Measurements from ENCODE around the gene IL22RA2.
A peak's percentile ranks its signal among the peaks of the same experiment; 100 is the strongest.

The IL22RA2 gene

DNA sequence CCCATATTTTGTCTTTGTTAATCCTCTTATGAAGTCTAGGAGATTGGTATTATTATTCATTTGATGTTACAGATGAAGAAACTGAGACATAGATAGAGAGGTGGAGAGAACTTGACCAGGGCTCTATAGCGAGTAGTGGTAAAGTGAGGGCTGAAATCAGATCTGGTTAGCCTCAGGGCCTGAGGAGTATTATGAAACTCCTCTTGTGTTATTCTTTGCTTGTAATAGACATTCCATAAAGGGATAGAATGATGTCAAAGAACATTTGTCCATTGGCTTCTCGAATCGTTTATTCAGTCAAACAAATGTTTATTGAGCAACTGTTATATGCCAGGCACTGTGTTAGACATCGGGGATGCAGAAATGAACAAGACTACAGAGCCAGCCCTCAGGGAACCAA, at the start of gene IL22RA2:
TSS of gene IL22RA2 (minus strand) at position 144 of the 400 bp plus-strand sequence. CDS start 11,895 bp downstream, outside the sequence.
- Histone ChIP-seq H3K4me3 (ENCODE audit: severe bottlenecking) (no peak within 1 kb of the TSS), H3K36me3 (ENCODE audit: low read depth) (no peaks in the 10 kb centered on the region), H3K27ac (ENCODE audit: poor library complexity, severe bottlenecking) (no peak within 1 kb of the TSS), H3K27me3 (ENCODE audit: insufficient read depth, poor library complexity, severe bottlenecking) (no peaks in the 10 kb centered on the region), H3K4me1 (ENCODE audit: insufficient read depth, poor library complexity, severe bottlenecking) (no peaks in the 10 kb centered on the region), H3K9me3 (ENCODE audit: severe bottlenecking) (no peaks in the 10 kb centered on the region)
- ATAC-seq (ENCODE audit: low read depth) (no peak), DNase-seq (ENCODE audit: low spot score) (no peak)
- TF ChIP-seq, protein P1, sequence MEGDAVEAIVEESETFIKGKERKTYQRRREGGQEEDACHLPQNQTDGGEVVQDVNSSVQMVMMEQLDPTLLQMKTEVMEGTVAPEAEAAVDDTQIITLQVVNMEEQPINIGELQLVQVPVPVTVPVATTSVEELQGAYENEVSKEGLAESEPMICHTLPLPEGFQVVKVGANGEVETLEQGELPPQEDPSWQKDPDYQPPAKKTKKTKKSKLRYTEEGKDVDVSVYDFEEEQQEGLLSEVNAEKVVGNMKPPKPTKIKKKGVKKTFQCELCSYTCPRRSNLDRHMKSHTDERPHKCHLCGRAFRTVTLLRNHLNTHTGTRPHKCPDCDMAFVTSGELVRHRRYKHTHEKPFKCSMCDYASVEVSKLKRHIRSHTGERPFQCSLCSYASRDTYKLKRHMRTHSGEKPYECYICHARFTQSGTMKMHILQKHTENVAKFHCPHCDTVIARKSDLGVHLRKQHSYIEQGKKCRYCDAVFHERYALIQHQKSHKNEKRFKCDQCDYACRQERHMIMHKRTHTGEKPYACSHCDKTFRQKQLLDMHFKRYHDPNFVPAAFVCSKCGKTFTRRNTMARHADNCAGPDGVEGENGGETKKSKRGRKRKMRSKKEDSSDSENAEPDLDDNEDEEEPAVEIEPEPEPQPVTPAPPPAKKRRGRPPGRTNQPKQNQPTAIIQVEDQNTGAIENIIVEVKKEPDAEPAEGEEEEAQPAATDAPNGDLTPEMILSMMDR (IDR thresholded peaks at IDR 0.05; ENCODE audit: poor library complexity, severe bottlenecking) = no peak

DNA sequence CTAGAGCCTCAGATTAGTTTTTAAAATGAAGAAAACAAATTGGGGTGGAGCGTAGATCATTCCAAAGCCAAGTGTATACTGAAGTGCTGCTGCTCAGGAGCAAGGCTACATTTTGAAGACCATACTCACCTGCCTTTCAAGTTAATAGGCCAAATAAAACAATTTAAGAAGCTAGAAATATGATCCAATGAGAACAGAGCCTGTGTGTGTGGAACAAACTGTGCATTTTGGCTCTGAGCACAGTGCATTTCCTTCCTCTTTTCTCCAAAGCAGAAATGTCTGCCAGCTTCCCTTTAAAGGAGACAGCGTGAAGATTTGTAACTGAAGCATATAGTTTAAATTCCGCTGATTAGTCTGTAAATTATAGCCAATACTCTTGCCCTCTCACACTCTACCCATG, 48.9 kb upstream of the IL22RA2 start:
- Histone ChIP-seq H3K9me3 (ENCODE audit: severe bottlenecking) (no peaks in the 10 kb centered on the region), H3K27ac (ENCODE audit: poor library complexity, severe bottlenecking) (no peak overlapping the region), H3K4me1 (ENCODE audit: insufficient read depth, poor library complexity, severe bottlenecking) (peaks cover 8% of the 10 kb centered on the region), H3K27me3 (ENCODE audit: insufficient read depth, poor library complexity, severe bottlenecking) (no peaks in the 10 kb centered on the region), H3K36me3 (ENCODE audit: low read depth) (no peaks in the 10 kb centered on the region), H3K4me3 (ENCODE audit: severe bottlenecking) (no peak overlapping the region)
- DNase-seq (ENCODE audit: low spot score) = no peak
- ATAC-seq (ENCODE audit: low read depth) = no peak
- TF ChIP-seq, protein P1 (IDR thresholded peaks at IDR 0.05; ENCODE audit: poor library complexity, severe bottlenecking) = no peak

DNA sequence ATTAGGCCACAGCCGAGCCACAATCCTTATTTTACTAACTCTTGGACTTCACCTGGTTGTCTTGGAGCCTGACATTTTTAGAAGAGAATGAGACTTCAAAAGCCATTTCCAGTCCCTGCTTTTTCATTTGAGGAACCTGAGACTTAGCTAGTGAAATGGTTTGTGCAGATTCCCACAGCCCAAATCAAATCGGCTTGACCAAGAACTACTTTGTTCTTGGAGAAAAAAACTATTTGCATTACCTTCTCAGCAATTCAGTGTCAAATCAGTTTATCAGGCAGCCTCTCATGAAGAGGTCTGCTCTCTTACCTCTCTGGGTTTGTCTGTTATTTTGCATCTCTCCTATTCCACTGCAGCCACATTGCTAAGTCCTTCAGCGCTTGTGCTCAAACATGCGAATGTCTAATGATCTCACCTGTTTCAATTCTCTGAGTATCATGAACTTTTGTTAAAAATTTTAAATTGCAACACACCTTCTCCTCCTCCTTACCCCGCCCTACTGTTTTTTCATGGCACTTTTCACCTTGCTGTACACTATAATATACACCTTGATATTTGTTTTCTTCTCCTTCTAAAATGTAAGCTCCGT, 46.3 kb upstream of the IL22RA2 start:
- H3K4me3 ChIP-seq (ENCODE audit: severe bottlenecking) = peak overlapping the region; percentile 97
- TF ChIP-seq, protein P1 (IDR thresholded peaks at IDR 0.05; ENCODE audit: poor library complexity, severe bottlenecking) = no peak
- peaks cover 30% of the 10 kb centered on the region for H3K4me1 ChIP-seq (ENCODE audit: insufficient read depth, poor library complexity, severe bottlenecking)
- H3K27me3 ChIP-seq (ENCODE audit: insufficient read depth, poor library complexity, severe bottlenecking) = no peaks in the 10 kb centered on the region
- no peak for DNase-seq (ENCODE audit: low spot score)
- H3K36me3 ChIP-seq (ENCODE audit: low read depth) = peaks cover 5% of the 10 kb centered on the region; the same call in 1 of the 2 replicates
- ATAC-seq (ENCODE audit: low read depth) = no peak
- H3K27ac ChIP-seq (ENCODE audit: poor library complexity, severe bottlenecking) = peak overlapping the region; percentile 82
- no peaks in the 10 kb centered on the region for H3K9me3 ChIP-seq (ENCODE audit: severe bottlenecking)

DNA sequence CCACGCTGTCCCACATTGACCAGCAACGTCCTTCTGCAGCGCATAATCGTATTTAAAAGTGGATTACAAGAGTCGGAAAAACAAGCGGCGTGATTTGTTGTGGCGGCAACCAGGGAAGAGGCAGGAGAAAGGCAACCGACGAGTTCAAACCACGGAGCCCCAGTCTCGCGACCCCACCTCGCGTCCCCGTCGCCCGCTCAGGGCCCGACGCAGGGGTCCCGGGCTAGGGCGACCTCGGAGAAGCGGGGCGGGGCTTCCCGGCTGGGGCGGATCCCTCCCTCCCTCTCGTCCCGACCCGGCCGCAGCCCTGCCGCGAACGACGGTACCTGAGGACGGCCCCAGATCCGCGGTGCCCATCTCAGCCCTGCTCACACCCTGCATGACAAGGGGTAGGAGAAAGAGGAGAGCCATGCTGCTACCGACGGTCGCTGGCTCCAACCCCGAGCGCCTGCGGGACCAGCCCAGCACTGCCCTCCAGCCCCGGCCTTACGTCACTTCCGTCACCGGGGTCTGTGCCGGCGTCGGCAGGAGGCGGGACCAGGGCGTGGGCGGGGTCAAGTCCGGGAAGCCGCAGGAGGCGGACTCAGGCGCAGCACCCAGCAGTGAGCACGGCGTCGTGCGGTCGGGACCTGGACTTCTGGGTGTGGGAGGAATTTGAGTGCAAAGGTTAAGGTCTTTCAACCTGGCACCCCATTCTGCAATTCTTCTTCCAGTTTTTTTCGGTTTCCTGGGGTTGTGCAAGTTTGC, 45.6 kb upstream of the IL22RA2 start, which contains the start of gene IFNGR1:
TSS of gene IFNGR1 (minus strand) at position 469 of the 747 bp plus-strand sequence. CDS start at position 411, 58 bp downstream.
- ATAC-seq (ENCODE audit: low read depth) (peak; percentile 77), DNase-seq (ENCODE audit: low spot score) (peak; percentile 95)
- peak within 1 kb of the TSS; percentile 97 for H3K4me3 ChIP-seq (ENCODE audit: severe bottlenecking)
- peak within 1 kb of the TSS; percentile 82 for H3K27ac ChIP-seq (ENCODE audit: poor library complexity, severe bottlenecking)
- no peaks in the 10 kb centered on the region for H3K9me3 ChIP-seq (ENCODE audit: severe bottlenecking)
- TF ChIP-seq, protein P1 (IDR thresholded peaks at IDR 0.05; ENCODE audit: poor library complexity, severe bottlenecking) = no peak
- H3K4me1 ChIP-seq (ENCODE audit: insufficient read depth, poor library complexity, severe bottlenecking) = peaks cover 33% of the 10 kb centered on the region
- peaks cover 5% of the 10 kb centered on the region; the same call in 1 of the 2 replicates for H3K36me3 ChIP-seq (ENCODE audit: low read depth)
- H3K27me3 ChIP-seq (ENCODE audit: insufficient read depth, poor library complexity, severe bottlenecking) = no peaks in the 10 kb centered on the region

Measured in RWPE2 (cell line).